ENCODE measurements around the gene IL22RA2.

Gene IL22RA2

GRCh38 chr6:137173501-137173900 is at the start of gene IL22RA2:
IL22RA2 (minus strand) TSS chr6:137173644; CDS start chr6:137161749, 11,895 bp downstream.
- H3K4me3 ChIP-seq (ENCODE audit: control insufficient read depth, low read depth, low read length) = no peak within 1 kb of the TSS
- no peak for DNase-seq (ENCODE audit: low read depth)
- no peak for TF ChIP-seq CTCF (IDR thresholded peaks at IDR 0.05; ENCODE audit: control insufficient read depth, insufficient read depth, low read depth, low read length, missing control alignments)

GRCh38 chr6:137222381-137222780 is 48.9 kb upstream of the IL22RA2 start:
- TF ChIP-seq CTCF (IDR thresholded peaks at IDR 0.05; ENCODE audit: control insufficient read depth, insufficient read depth, low read depth, low read length, missing control alignments) = no peak
- no peak overlapping the region for H3K4me3 ChIP-seq (ENCODE audit: control insufficient read depth, low read depth, low read length)
- DNase-seq (ENCODE audit: low read depth) = no peak

- peak overlapping the region; percentile 67 for H3K4me3 ChIP-seq (ENCODE audit: control insufficient read depth, low read depth, low read length)
- no peak for DNase-seq (ENCODE audit: low read depth)
- no peak for TF ChIP-seq CTCF (IDR thresholded peaks at IDR 0.05; ENCODE audit: control insufficient read depth, insufficient read depth, low read depth, low read length, missing control alignments)
Observed at GRCh38 chr6:137219664-137220252, 46.3 kb upstream of the IL22RA2 start.

- no peak for TF ChIP-seq CTCF (IDR thresholded peaks at IDR 0.05; ENCODE audit: control insufficient read depth, insufficient read depth, low read depth, low read length, missing control alignments)
- DNase-seq (ENCODE audit: low read depth) = no peak
Observed at GRCh38 chr6:137218917-137219663, 45.6 kb upstream of the IL22RA2 start, which contains the start of gene IFNGR1. IFNGR1 (minus strand) TSS chr6:137219385; CDS start chr6:137219327, 58 bp downstream.

GRCh38 chr6:137218473-137218916 is 45.1 kb upstream of the IL22RA2 start:
- DNase-seq (ENCODE audit: low read depth) = no peak
- H3K4me3 ChIP-seq (ENCODE audit: control insufficient read depth, low read depth, low read length) = peak overlapping the region; percentile 67
- TF ChIP-seq CTCF (IDR thresholded peaks at IDR 0.05; ENCODE audit: control insufficient read depth, insufficient read depth, low read depth, low read length, missing control alignments) = no peak

More at GRCh38 chr6:137218917-137219663, 45.6 kb upstream of the IL22RA2 start, which contains the start of gene IFNGR1:
- H3K4me3 ChIP-seq (ENCODE audit: control insufficient read depth, low read depth, low read length) = peak within 1 kb of the TSS; percentile 67

- TF ChIP-seq CTCF (IDR thresholded peaks at IDR 0.05; ENCODE audit: control insufficient read depth, insufficient read depth, low read depth, low read length, missing control alignments) = no peak
- DNase-seq (ENCODE audit: low read depth) = no peak
- H3K4me3 ChIP-seq (ENCODE audit: control insufficient read depth, low read depth, low read length) = peak overlapping the region; percentile 67
Observed at GRCh38 chr6:137217801-137218472, 44.5 kb upstream of the IL22RA2 start.
